ENCODE data around the gene PRG2.

DNA sequence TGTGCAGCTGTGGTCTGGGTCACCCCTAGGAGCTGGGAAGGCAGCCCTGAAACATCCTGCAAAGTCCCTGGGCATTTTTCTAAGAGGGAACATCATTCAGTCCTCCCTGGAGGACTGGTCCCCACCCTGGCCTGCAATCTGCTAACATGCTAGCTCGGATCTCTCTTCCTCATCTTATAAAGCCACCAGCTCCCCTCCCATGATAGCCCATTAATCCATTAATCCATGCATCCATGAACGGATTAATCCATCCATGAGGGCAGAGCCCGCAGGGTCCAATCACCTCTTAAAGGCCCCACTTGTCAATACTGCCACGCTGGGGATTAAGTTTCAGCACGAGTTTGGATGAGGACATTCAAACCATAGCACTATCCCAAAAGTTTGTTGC, 21.6 kb downstream of the PRG2 start:
- TF ChIP-seq, protein P1, sequence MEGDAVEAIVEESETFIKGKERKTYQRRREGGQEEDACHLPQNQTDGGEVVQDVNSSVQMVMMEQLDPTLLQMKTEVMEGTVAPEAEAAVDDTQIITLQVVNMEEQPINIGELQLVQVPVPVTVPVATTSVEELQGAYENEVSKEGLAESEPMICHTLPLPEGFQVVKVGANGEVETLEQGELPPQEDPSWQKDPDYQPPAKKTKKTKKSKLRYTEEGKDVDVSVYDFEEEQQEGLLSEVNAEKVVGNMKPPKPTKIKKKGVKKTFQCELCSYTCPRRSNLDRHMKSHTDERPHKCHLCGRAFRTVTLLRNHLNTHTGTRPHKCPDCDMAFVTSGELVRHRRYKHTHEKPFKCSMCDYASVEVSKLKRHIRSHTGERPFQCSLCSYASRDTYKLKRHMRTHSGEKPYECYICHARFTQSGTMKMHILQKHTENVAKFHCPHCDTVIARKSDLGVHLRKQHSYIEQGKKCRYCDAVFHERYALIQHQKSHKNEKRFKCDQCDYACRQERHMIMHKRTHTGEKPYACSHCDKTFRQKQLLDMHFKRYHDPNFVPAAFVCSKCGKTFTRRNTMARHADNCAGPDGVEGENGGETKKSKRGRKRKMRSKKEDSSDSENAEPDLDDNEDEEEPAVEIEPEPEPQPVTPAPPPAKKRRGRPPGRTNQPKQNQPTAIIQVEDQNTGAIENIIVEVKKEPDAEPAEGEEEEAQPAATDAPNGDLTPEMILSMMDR (IDR thresholded peaks at IDR 0.05), result no peak
- TF ChIP-seq POLR2AphosphoS5 (IDR thresholded peaks at IDR 0.05) (no peak), POLR2A (IDR thresholded peaks at IDR 0.05) (no peak)

All from upper lobe of left lung (tissue), 4 donors.